ENCODE data around the gene CELF6.

- no peak for TF ChIP-seq EZH2phosphoT487 (IDR thresholded peaks at IDR 0.05; ENCODE audit: borderline replicate concordance)
- TF ChIP-seq CTCF (conservative IDR thresholded peaks at IDR 0.05; ENCODE audit: low read length), result no peak
Measured at GRCh38 chr15:72313448-72313840, 6.5 kb downstream of the CELF6 start.
